WTC11 (cell line): ENCODE measurements around the gene SLC44A3.

Experiments
- CTCF ChIP-seq: fragments of 200-600 bp; IDR thresholded peaks from 2 replicates; pipeline ENCODE4 v1.8.0; 2022; ENCODE audit warnings: antibody characterized with exemption
- IRF2 ChIP-seq: sonication (generic); formaldehyde crosslinking; IDR thresholded peaks from 2 replicates; pipeline ENCODE4 v1.8.0; 2022; ENCODE audit warnings: low read depth, missing genetic modification reagents, borderline replicate concordance
- KAT7 ChIP-seq: sonication (generic); formaldehyde crosslinking; IDR thresholded peaks from 2 replicates; pipeline ENCODE4 v1.8.1; 2023; ENCODE audit warnings: missing genetic modification reagents, mild to moderate bottlenecking, borderline replicate concordance
- NFYB ChIP-seq: sonication (generic); formaldehyde crosslinking; conservative IDR thresholded peaks from 2 replicates; pipeline ENCODE4 v1.8.0; 2022; ENCODE audit warnings: low read depth, missing genetic modification reagents
- NR3C1 ChIP-seq: sonication (generic); formaldehyde crosslinking; conservative IDR thresholded peaks from 2 replicates; pipeline ENCODE4 v1.8.1; 2023; ENCODE audit warnings: low read depth, mild to moderate bottlenecking, missing genetic modification reagents
- RELA ChIP-seq: sonication (generic); formaldehyde crosslinking; IDR thresholded peaks from 2 replicates; pipeline ENCODE4 v1.8.1; 2022; ENCODE audit warnings: missing genetic modification reagents, mild to moderate bottlenecking, borderline replicate concordance
- SP1 ChIP-seq: sonication (generic); formaldehyde crosslinking; conservative IDR thresholded peaks from 2 replicates; pipeline ENCODE4 v1.8.1; 2022; ENCODE audit warnings: missing genetic modification reagents
- ZNF416 ChIP-seq: fragments of 250-450 bp; sonication (Bioruptor Pico); IDR thresholded peaks from 2 replicates; pipeline ENCODE4 v1.9.0; 2021; ENCODE audit warnings: mild to moderate bottlenecking, inconsistent platforms
- ZNF671 ChIP-seq: fragments of 250-450 bp; sonication (Bioruptor Pico); IDR thresholded peaks from 2 replicates; pipeline ENCODE4 v1.8.0; 2021; ENCODE audit warnings: mild to moderate bottlenecking
- TF ChIP-seq, protein P1 (sequence below): sonication (generic); formaldehyde crosslinking; IDR thresholded peaks from 2 replicates; pipeline ENCODE4 v1.8.1; 2022; ENCODE audit warnings: mild to moderate bottlenecking, moderate library complexity, missing genetic modification reagents
- TF ChIP-seq, protein P2 (sequence below): sonication (generic); formaldehyde crosslinking; IDR thresholded peaks from 2 replicates; pipeline ENCODE4 v1.8.1; 2023; ENCODE audit warnings: mild to moderate bottlenecking, missing genetic modification reagents
- TF ChIP-seq, protein P3 (sequence below): sonication (generic); formaldehyde crosslinking; conservative IDR thresholded peaks from 2 replicates; pipeline ENCODE4 v1.8.1; 2022; ENCODE audit warnings: mild to moderate bottlenecking, missing genetic modification reagents

DNA sequence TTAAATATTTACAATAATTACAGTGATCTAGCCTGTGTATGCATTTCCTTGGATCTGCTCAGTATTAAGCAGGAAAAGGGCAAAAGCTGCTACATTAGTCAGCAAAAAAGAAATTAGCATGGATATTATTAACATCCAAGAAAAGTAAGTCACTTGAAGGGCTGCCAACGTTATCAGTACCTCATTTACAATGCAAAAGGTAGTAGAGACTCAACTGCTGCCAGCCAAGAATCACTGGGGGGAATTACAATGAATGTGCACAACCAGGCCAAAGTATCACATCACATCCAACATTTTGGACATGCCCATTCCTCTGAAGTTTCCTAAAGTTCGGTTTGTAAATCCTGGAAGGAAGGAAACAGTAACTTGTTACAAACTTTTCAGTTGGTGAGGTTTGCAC lies 104.8 kb downstream of the SLC44A3 start:
- TF ChIP-seq, protein P1, sequence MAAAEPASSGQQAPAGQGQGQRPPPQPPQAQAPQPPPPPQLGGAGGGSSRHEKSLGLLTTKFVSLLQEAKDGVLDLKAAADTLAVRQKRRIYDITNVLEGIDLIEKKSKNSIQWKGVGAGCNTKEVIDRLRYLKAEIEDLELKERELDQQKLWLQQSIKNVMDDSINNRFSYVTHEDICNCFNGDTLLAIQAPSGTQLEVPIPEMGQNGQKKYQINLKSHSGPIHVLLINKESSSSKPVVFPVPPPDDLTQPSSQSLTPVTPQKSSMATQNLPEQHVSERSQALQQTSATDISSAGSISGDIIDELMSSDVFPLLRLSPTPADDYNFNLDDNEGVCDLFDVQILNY (CRISPR knock-in tag) = no peak
- TF ChIP-seq CTCF (no peak), ZNF671 (CRISPR knock-in tag) (no peak), NR3C1 (CRISPR knock-in tag) (no peak), RELA (no peak), KAT7 (CRISPR knock-in tag) (no peak), SP1 (no peak), ZNF416 (no peak), IRF2 (CRISPR knock-in tag) (no peak), NFYB (CRISPR knock-in tag) (no peak)
- TF ChIP-seq, protein P2, sequence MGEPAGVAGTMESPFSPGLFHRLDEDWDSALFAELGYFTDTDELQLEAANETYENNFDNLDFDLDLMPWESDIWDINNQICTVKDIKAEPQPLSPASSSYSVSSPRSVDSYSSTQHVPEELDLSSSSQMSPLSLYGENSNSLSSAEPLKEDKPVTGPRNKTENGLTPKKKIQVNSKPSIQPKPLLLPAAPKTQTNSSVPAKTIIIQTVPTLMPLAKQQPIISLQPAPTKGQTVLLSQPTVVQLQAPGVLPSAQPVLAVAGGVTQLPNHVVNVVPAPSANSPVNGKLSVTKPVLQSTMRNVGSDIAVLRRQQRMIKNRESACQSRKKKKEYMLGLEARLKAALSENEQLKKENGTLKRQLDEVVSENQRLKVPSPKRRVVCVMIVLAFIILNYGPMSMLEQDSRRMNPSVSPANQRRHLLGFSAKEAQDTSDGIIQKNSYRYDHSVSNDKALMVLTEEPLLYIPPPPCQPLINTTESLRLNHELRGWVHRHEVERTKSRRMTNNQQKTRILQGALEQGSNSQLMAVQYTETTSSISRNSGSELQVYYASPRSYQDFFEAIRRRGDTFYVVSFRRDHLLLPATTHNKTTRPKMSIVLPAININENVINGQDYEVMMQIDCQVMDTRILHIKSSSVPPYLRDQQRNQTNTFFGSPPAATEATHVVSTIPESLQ (CRISPR knock-in tag) = no peak
- TF ChIP-seq, protein P3, sequence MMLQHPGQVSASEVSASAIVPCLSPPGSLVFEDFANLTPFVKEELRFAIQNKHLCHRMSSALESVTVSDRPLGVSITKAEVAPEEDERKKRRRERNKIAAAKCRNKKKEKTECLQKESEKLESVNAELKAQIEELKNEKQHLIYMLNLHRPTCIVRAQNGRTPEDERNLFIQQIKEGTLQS (CRISPR knock-in tag) = no peak
